T-helper 1 cell treated with Interleukin-12 subunit alpha and Interleukin-12 subunit beta and Interleukin-4 antibody, amounts not matched to agents 30 μg/mL and 1 μg/mL, for 36 hours (primary cell): Measurements from ENCODE around the gene ETNK2.

ENCODE experiments used
- H3K27ac Mint-ChIP-seq: one replicate; pipeline ENCODE4 v1.8.0; 2021; ENCODE audit warnings: mild to moderate bottlenecking, mixed read lengths
- H3K27me3 Mint-ChIP-seq: one replicate; pipeline ENCODE4 v1.8.0; 2021; ENCODE audit warnings: low read depth, mixed read lengths
- H3K36me3 Mint-ChIP-seq: one replicate; pipeline ENCODE4 v1.8.0; 2021; ENCODE audit warnings: low read depth, mixed read lengths
- H3K4me1 Mint-ChIP-seq: one replicate; pipeline ENCODE4 v1.8.0; 2021; ENCODE audit warnings: low read depth, mixed read lengths
- H3K4me3 Mint-ChIP-seq: one replicate; pipeline ENCODE4 v1.8.0; 2021; ENCODE audit warnings: mild to moderate bottlenecking, moderate library complexity, mixed read lengths
- H3K9me3 Mint-ChIP-seq: one replicate; pipeline ENCODE4 v1.8.0; 2021; ENCODE audit warnings: mixed read lengths

Gene ETNK2

DNA sequence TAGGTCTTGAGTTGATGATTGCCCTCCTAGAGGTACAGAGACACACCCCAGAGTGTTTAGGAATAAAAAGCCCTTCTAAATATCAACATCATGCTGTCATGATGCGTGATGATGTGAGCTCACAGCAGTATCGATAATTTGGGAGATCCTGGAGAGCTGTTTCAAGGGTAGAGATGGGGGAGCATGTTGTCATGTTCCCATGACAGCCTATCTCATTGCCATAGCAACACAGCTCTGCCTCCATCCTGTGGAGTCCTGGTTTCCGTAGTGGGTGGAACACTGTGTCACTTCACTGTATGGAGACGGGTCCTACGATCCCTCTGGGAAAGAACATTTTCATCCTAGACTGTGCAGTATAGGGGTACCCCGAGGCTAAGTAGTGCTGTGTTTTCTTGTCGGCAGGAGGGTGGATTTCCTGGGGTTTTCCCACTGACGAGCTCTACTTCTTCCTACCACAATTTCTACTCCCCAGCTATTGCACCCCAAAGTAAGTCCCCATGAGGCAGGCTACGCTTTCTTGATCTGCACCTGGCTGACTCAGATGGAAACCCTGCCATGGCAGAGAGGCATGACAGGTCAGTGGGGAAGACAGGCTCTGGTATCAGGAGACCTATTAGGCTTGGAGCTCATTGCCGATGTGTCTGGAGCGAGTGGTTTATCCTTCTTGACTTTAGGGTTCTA is 37.3 kb upstream of the ETNK2 start:
- H3K36me3 Mint-ChIP-seq: no peaks in the 10 kb centered on the region
- no peak overlapping the region for H3K27ac Mint-ChIP-seq
- H3K4me1 Mint-ChIP-seq: peaks cover 14% of the 10 kb centered on the region
- no peak overlapping the region for H3K4me3 Mint-ChIP-seq
- H3K27me3 Mint-ChIP-seq: peaks cover 56% of the 10 kb centered on the region
- H3K9me3 Mint-ChIP-seq: no peaks in the 10 kb centered on the region

- H3K9me3 Mint-ChIP-seq: no peaks in the 10 kb centered on the region
- H3K4me1 Mint-ChIP-seq: peaks cover 14% of the 10 kb centered on the region
- no peak overlapping the region for H3K27ac Mint-ChIP-seq
- peaks cover 52% of the 10 kb centered on the region for H3K27me3 Mint-ChIP-seq
- H3K36me3 Mint-ChIP-seq: no peaks in the 10 kb centered on the region
- H3K4me3 Mint-ChIP-seq: no peak overlapping the region
Measured at GRCh38 chr1:204186597-204186996, 34.8 kb upstream of the ETNK2 start.

- H3K27ac Mint-ChIP-seq: no peak overlapping the region
- H3K27me3 Mint-ChIP-seq: peaks cover 6% of the 10 kb centered on the region
- H3K9me3 Mint-ChIP-seq: no peaks in the 10 kb centered on the region
- no peaks in the 10 kb centered on the region for H3K36me3 Mint-ChIP-seq
- no peak overlapping the region for H3K4me3 Mint-ChIP-seq
- H3K4me1 Mint-ChIP-seq: no peaks in the 10 kb centered on the region
Measured at GRCh38 chr1:204181116-204181515, 29.3 kb upstream of the ETNK2 start.

GRCh38 chr1:204180133-204180532 is 28.3 kb upstream of the ETNK2 start:
- Mint-ChIP-seq H3K27me3 (no peaks in the 10 kb centered on the region), H3K27ac (no peak overlapping the region), H3K4me3 (no peak overlapping the region), H3K9me3 (no peaks in the 10 kb centered on the region), H3K36me3 (no peaks in the 10 kb centered on the region), H3K4me1 (no peaks in the 10 kb centered on the region)

GRCh38 chr1:204178487-204179281 is 26.8 kb upstream of the ETNK2 start:
- Mint-ChIP-seq H3K9me3 (peaks cover 1% of the 10 kb centered on the region), H3K27ac (no peak overlapping the region), H3K36me3 (no peaks in the 10 kb centered on the region), H3K27me3 (no peaks in the 10 kb centered on the region), H3K4me3 (no peak overlapping the region), H3K4me1 (no peaks in the 10 kb centered on the region)

DNA sequence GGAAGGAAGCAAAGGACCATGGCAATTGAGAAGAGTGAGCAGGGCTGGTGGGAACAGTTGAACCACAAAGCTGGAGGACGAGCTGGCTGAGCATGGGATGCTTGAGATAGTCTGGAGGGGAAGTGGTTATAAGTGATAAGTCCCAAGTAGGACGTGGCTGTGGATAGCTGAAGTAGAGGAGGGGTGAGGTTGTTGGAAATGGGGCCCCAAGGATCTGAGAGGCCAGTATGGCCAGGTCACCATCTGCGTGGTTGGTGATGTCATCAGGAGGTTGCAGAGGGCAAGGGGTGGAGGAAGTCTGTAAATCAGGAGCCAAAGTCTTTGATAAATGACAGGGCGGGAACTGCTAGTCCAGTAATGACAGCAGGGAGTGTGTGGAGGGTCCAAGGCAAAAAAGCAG is 25.3 kb upstream of the ETNK2 start:
- Mint-ChIP-seq H3K9me3 (peaks cover 12% of the 10 kb centered on the region), H3K36me3 (no peaks in the 10 kb centered on the region), H3K27ac (no peak overlapping the region), H3K4me3 (no peak overlapping the region), H3K27me3 (no peaks in the 10 kb centered on the region), H3K4me1 (no peaks in the 10 kb centered on the region)

- H3K36me3 Mint-ChIP-seq: no peaks in the 10 kb centered on the region
- H3K27ac Mint-ChIP-seq: no peak overlapping the region
- H3K9me3 Mint-ChIP-seq: peaks cover 20% of the 10 kb centered on the region
- no peak overlapping the region for H3K4me3 Mint-ChIP-seq
- no peaks in the 10 kb centered on the region for H3K4me1 Mint-ChIP-seq
- H3K27me3 Mint-ChIP-seq: no peaks in the 10 kb centered on the region
Measured at GRCh38 chr1:204176049-204176448, 24.2 kb upstream of the ETNK2 start.

DNA sequence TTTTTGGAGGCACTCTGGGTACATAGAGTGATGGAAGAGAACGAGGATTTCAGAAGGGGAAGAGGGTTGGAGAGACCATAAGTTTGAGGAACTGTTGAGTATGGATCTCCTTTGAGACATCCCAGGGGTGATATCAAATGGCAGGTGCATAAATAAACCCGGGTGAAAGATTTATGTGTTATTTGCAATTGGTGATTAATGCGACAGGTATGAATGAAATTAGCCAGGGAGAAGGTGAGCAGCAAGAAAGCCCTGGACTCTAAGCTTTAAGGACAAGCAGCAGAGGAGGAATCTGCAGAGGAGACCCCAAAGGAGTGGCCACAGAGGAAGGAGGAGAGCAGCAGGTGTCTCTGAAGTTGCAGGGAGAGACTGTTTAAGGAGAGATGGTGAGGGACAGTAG is 23.1 kb upstream of the ETNK2 start:
- H3K36me3 Mint-ChIP-seq: no peaks in the 10 kb centered on the region
- H3K4me1 Mint-ChIP-seq: no peaks in the 10 kb centered on the region
- no peak overlapping the region for H3K4me3 Mint-ChIP-seq
- no peaks in the 10 kb centered on the region for H3K27me3 Mint-ChIP-seq
- H3K9me3 Mint-ChIP-seq: peaks cover 31% of the 10 kb centered on the region
- H3K27ac Mint-ChIP-seq: no peak overlapping the region

DNA sequence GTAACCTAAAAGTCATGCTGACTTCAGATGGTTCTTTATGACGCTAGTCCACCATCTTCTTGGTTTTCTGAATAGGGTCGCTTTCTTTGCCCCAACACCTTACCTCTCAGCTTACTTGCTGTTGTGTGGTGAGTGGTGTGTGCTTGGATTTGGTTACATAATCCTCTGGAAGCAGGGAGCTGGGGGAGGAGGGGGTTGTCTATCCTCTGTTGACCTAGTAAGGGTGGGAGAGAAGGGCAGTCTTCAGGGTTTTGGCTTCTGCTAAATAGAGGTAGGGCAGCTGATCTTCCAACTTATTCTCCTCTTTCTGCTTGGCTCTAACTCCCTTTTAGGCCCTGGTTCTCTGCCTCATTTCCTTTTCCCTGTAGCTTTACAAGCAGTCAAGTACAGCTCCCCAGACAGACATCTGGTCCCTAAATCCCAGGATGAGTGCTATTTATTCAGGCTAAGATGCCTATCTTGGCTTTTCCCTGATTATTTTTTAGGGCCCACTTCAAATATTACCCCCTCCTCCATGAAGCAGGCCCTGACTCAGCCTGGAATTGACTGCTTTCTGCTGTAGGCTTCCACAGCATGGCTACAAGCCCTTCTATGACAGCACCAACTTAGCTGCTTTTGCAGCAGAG is 20.7 kb upstream of the ETNK2 start:
- Mint-ChIP-seq H3K36me3 (no peaks in the 10 kb centered on the region), H3K4me3 (no peak overlapping the region), H3K9me3 (peaks cover 47% of the 10 kb centered on the region), H3K27ac (no peak overlapping the region), H3K27me3 (no peaks in the 10 kb centered on the region), H3K4me1 (no peaks in the 10 kb centered on the region)

GRCh38 chr1:204171751-204172178 is 19.9 kb upstream of the ETNK2 start:
- Mint-ChIP-seq H3K27ac (no peak overlapping the region), H3K4me1 (no peaks in the 10 kb centered on the region), H3K36me3 (no peaks in the 10 kb centered on the region), H3K4me3 (no peak overlapping the region), H3K27me3 (no peaks in the 10 kb centered on the region), H3K9me3 (peaks cover 51% of the 10 kb centered on the region)

GRCh38 chr1:204170494-204171155 is 18.8 kb upstream of the ETNK2 start:
- Mint-ChIP-seq H3K4me1 (no peaks in the 10 kb centered on the region), H3K9me3 (peaks cover 51% of the 10 kb centered on the region), H3K36me3 (no peaks in the 10 kb centered on the region), H3K27me3 (peaks cover 4% of the 10 kb centered on the region), H3K27ac (no peak overlapping the region), H3K4me3 (no peak overlapping the region)

- H3K36me3 Mint-ChIP-seq: no peaks in the 10 kb centered on the region
- peaks cover 4% of the 10 kb centered on the region for H3K27me3 Mint-ChIP-seq
- H3K4me3 Mint-ChIP-seq: no peak overlapping the region
- H3K9me3 Mint-ChIP-seq: peaks cover 51% of the 10 kb centered on the region
- H3K4me1 Mint-ChIP-seq: no peaks in the 10 kb centered on the region
- no peak overlapping the region for H3K27ac Mint-ChIP-seq
Measured at GRCh38 chr1:204169858-204170257, 18.0 kb upstream of the ETNK2 start.

GRCh38 chr1:204167730-204168129 is 15.9 kb upstream of the ETNK2 start:
- peaks cover 44% of the 10 kb centered on the region for H3K9me3 Mint-ChIP-seq
- H3K27ac Mint-ChIP-seq: no peak overlapping the region
- no peaks in the 10 kb centered on the region for H3K36me3 Mint-ChIP-seq
- H3K4me1 Mint-ChIP-seq: no peaks in the 10 kb centered on the region
- peaks cover 4% of the 10 kb centered on the region for H3K27me3 Mint-ChIP-seq
- no peak overlapping the region for H3K4me3 Mint-ChIP-seq

DNA sequence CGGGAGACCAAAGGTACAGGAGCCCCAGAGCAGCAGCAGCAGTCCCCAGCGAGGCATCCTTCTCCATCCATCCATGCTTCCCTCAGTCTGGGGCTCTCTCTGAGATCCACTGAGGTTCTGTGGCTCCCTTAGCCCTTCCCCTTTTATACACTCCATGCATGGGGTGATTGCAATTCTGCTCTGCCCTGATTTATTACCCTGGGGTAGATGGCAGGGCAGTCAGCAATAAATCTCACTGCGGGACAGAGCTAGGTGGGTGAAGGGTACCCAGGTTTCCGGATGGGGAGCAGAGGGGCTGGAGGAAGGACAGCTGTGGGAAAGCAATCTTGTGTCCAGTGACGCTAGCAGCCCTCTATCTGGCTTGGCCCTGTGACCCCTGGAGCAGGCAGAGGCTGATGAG is 14.4 kb upstream of the ETNK2 start, which contains the start of gene REN:
Gene REN, minus strand, starts transcription at position 119 of the 400 bp plus-strand sequence. Its CDS starts 44 bp downstream, at position 75.
- Mint-ChIP-seq H3K9me3 (peaks cover 31% of the 10 kb centered on the region), H3K27me3 (peaks cover 4% of the 10 kb centered on the region), H3K27ac (no peak within 1 kb of the TSS), H3K4me3 (no peak within 1 kb of the TSS), H3K4me1 (no peaks in the 10 kb centered on the region), H3K36me3 (no peaks in the 10 kb centered on the region)
